C4-2B (cell line): ENCODE measurements around the gene NOX5.

ENCODE experiments used
- CTCF ChIP-seq: fragments of 450-650 bp; conservative IDR thresholded peaks from 2 replicates; pipeline ENCODE4 v1.5.1; 2017; ENCODE audit warnings: mild to moderate bottlenecking
- ZFX ChIP-seq: fragments of 450-650 bp; IDR thresholded peaks from 2 replicates; pipeline ENCODE4 v1.6.1; 2017

GRCh38 chr15:69035205-69035917 lies 20.9 kb downstream of the NOX5 start:
- TF ChIP-seq CTCF (peak; percentile 82), ZFX (no peak)
